Transverse colon (tissue), 4 donors: Measurements from ENCODE around the gene GOLGA8H. TPM values are rescaled to one million over a fixed set of nuclear protein-coding genes. Genes with fewer than 3 reads are reported as not detected.
"Not testable (repeated sequence)": the region's sequence is repeated elsewhere in the genome, so short reads cannot be mapped to it uniquely, and the experiment has no call there.

Experiments
- DNase-seq: peaks from one replicate; pipeline ENCODE4 v3.0.0-alpha.2; 2019
- H3K27ac ChIP-seq, 4 donors: fragments of 200-600 bp; sonication (generic); 2 replicates each; pipeline ENCODE4 v1.5.1; 2016 to 2018; ENCODE audit warnings: inconsistent platforms in 4 of 4
- H3K27me3 ChIP-seq: fragments of 200-600 bp; sonication (generic); 2 replicates; pipeline ENCODE4 v1.5.1; 2017; ENCODE audit warnings: inconsistent platforms
- H3K36me3 ChIP-seq, 4 donors: fragments of 200-600 bp; sonication (generic); 2 replicates each; pipeline ENCODE4 v1.5.1; 2017 to 2019; ENCODE audit warnings: inconsistent platforms in 4 of 4
- H3K4me1 ChIP-seq, 4 donors: fragments of 200-600 bp; sonication (generic); 2 replicates each; pipeline ENCODE4 v1.5.1; 2017 to 2020; ENCODE audit warnings: inconsistent platforms in 4 of 4
- H3K4me3 ChIP-seq, 4 donors: fragments of 200-600 bp; sonication (generic); 1 replicate in 1 of 4; 2 replicates in 3 of 4; pipeline versions ENCODE4 v1.5.1 to v1.6.1; 2017 to 2019; ENCODE audit warnings: inconsistent platforms in 4 of 4
- H3K9me3 ChIP-seq, 2 donors: fragments of 200-600 bp; sonication (generic); 2 replicates each; pipeline ENCODE4 v1.5.1; 2017 to 2019; ENCODE audit warnings: inconsistent platforms in 2 of 2
- WGBS, 2 donors: methylation state at CpG; one replicate each; pipeline ENCODE4 v1.1.5; 2018; ENCODE audit warnings: low coverage in 1 of 2; 5-methylcytosine and 5-hydroxymethylcytosine counted together
- in situ Hi-C, 4 donors: fragments of 200-750 bp; cut with MboI; loops; one replicate each; pipeline versions ENCODE4 v1.15.0 to v1.15.1; 2017; ENCODE audit warnings: low sequenced_read_pairs in 3 of 4, low pct_ligation_motif_present in 1 of 4, low pct_unique_long_range_greater_than_20kb in 1 of 4
- intact Hi-C: fragments of 100-400 bp; cut with DNase I; formaldehyde crosslinking; loops from one replicate; pipeline ENCODE4 v1.15.1; 2023; ENCODE audit warnings: low total_unique reads
- total RNA-seq, 4 donors: library from RNA; depleted of rRNA; stranded (reverse); fragments of >200 nt; gene quantifications; one replicate each; pipeline ENCODE4 v1.1.0, GENCODE V29; 2016
- TF ChIP-seq, protein P1 (sequence below), 5 experiments: fragments of 200-600 bp in 3 of 5; fragments of 450-650 bp in 2 of 5; sonication (generic) in 3 of 5; IDR thresholded peaks; 1 replicate in 2 of 5; 2 replicates in 3 of 5; pipeline ENCODE4 v1.5.1; 2016 to 2017; ENCODE audit warnings: antibody characterized with exemption in 5 of 5, inconsistent platforms in 3 of 5, mild to moderate bottlenecking in 2 of 5, moderate library complexity in 1 of 5

GOLGA8H gene, protein sequence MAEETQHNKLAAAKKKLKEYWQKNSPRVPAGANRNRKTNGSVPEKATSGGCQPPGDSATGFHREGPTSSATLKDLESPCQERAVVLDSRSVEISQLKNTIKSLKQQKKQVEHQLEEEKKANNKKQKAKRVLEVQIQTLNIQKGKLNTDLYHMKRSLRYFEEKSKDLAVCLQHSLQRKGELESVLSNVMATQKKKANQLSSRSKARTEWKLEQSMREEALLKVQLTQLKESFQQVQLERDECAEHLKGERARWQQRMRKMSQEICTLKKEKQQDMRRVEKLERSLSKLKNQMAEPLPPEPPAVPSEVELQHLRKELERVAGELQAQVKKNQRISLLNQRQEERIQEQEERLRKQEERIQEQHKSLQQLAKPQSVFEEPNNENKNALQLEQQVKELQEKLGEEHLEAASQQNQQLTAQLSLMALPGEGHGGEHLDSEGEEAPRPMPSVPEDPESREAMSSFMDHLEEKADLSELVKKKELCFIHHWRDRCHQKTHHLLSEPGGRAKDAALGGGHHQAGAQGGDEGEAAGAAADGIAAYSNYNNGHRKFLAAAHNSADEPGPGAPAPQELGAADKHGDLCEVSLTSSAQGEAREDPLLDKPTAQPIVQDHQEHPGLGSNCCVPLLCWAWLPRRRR
- 10 to 100 TPM in 1 of 4 donors, under 1 TPM in 1, not detected in 2; 0.32 to 17.2 TPM for total RNA-seq

DNA sequence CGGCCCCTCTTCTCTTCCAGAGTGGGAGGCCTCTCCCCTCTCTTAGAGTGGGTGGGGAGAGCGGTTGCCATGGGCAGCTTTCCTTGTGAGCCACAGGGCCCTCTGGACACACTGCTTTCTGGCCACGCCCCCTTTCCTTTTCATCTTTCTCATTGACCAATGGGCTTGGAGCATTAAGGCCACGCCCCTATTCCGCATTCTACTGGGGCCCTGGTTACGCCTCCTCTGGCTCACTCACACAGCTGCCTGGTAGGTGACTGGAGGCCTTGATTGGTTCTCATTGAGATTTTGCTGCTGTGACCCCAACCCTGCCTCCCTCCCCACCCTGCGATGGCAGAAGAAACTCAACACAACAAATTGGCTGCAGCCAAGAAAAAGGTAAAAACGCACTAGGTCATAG, at the start of gene GOLGA8H:
Gene GOLGA8H (plus strand): TSS at position 233 of the 400 bp plus-strand sequence. CDS start 98 bp downstream, at position 331.
- H3K4me3 ChIP-seq, H3K36me3 ChIP-seq, H3K27me3 ChIP-seq, H3K9me3 ChIP-seq, H3K4me1 ChIP-seq, H3K27ac ChIP-seq, intact Hi-C loops, DNase-seq, in situ Hi-C loops: not testable (repeated sequence)
- 89 to 92% methylated on average over 3 to 8 of the region's 8 CpGs for WGBS, 2 donors

DNA sequence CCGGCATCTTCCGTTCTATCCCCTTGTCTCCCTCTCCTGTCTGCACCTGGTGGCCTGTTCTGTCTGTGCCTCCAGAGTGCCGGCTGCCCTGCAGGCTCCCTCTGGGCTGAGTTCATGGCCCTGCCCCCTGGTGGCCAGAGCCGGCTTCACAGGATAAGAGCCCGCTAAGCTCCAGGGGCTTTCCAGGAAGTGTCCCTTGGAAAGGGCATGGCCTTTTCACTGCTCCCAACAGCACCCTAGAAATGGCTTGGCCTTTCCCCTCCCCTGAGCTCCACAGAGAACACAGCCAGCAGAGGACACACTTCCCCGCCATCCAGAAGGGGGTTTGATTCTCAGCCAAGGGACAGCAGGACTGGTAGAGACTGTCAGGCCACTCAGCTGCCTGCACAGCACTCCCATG, 36.9 kb upstream of the GOLGA8H start:
- intact Hi-C loops, H3K27me3 ChIP-seq, H3K9me3 ChIP-seq, H3K4me3 ChIP-seq, in situ Hi-C loops, H3K36me3 ChIP-seq, DNase-seq, H3K4me1 ChIP-seq, H3K27ac ChIP-seq: not testable (repeated sequence)
- WGBS, 2 donors: 23% methylated on average over 2 of the region's 6 CpGs; no CpG with 5 or more reads in 1 of the 2 donors
- TF ChIP-seq, protein P1, sequence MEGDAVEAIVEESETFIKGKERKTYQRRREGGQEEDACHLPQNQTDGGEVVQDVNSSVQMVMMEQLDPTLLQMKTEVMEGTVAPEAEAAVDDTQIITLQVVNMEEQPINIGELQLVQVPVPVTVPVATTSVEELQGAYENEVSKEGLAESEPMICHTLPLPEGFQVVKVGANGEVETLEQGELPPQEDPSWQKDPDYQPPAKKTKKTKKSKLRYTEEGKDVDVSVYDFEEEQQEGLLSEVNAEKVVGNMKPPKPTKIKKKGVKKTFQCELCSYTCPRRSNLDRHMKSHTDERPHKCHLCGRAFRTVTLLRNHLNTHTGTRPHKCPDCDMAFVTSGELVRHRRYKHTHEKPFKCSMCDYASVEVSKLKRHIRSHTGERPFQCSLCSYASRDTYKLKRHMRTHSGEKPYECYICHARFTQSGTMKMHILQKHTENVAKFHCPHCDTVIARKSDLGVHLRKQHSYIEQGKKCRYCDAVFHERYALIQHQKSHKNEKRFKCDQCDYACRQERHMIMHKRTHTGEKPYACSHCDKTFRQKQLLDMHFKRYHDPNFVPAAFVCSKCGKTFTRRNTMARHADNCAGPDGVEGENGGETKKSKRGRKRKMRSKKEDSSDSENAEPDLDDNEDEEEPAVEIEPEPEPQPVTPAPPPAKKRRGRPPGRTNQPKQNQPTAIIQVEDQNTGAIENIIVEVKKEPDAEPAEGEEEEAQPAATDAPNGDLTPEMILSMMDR (IDR thresholded peaks at IDR 0.05): peak in 2 of 5 experiments; percentile 25 to 26

DNA sequence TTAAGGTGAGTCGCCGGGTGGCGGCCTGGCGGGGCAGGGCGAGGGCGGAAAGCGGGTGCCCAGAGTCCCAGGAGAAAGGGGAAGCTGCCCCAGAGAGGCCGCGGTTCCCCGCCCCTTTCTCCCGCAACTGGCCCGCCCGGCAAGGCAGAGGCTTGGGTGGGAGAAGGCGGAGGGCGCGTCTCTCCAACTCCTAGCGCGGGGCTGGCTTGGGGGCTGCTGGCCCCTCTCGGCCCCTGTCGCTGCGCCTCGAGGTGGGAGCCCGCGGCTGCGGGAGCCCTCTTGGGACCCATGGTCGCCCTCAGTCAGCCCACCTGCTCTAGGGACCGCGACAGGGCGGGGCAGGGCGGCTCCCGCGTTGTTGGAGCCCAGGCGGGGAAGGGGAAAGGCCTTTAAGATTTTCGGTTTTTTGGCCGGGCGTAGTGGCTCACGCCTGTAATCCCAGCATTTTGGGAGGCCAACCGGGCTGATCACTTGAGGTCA, 30.8 kb upstream of the GOLGA8H start:
- intact Hi-C loops, H3K27me3 ChIP-seq, DNase-seq, H3K36me3 ChIP-seq, in situ Hi-C loops, H3K9me3 ChIP-seq, H3K27ac ChIP-seq, H3K4me1 ChIP-seq: not testable (repeated sequence)
- H3K4me3 ChIP-seq: peak overlapping the region in 1 of 4 donors; percentile 31
- no CpG with 5 or more reads among the region's 38 CpGs for WGBS, 2 donors

DNA sequence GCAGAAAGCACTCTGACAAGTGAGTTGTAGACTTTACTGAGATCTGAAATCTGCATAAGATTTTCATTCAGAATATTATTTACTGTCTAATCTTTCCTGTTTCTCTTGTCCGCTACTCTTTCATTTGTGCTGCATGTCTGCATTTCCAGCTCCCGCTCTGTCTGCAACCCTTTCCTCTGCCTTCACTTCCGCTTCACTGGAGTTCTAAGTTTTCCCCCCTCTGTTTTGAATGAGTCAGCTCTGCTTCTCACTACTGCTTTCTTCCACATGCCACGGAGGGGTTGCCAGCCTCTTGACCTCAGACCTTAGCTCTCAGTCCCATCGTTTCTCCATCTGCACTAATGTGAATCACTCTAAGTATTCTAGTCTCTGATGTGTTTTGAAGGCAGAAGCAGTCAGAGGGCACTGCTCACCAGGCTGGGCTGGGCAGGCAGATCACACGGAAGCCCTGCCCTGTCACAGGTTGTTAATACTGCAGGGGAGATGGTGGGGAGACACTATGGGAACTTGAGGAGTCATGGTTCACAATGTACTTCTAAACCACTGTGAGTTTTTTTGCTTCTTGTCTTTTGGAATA, 24.3 kb upstream of the GOLGA8H start:
- intact Hi-C loops, H3K9me3 ChIP-seq, H3K27ac ChIP-seq, H3K36me3 ChIP-seq, H3K27me3 ChIP-seq, H3K4me3 ChIP-seq, DNase-seq, in situ Hi-C loops, H3K4me1 ChIP-seq: not testable (repeated sequence)
- no CpG with 5 or more reads among the region's 6 CpGs for WGBS, 2 donors

DNA sequence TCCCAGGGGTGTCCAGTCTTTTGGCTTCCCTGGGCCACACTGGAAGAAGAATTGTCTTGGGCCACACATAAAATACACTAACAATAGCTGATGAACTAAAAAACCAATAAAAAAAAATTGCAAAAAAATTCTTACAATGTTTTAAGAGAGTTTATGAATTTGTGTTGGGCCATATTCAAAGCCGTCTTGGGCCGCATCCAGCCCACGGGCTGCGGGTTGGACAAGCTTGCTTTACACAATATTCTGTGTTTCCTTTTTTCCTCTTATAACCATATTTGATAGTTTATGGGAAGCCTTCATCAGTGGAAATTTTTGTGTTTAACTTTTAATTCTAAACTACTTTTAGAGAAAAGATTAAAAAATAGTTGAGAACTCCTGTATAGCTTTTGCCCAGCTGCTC, 23.1 kb upstream of the GOLGA8H start:
- H3K9me3 ChIP-seq, DNase-seq, H3K27ac ChIP-seq, intact Hi-C loops, in situ Hi-C loops, H3K4me3 ChIP-seq, H3K27me3 ChIP-seq, H3K36me3 ChIP-seq, H3K4me1 ChIP-seq: not testable (repeated sequence)
- WGBS, 2 donors: no CpG with 5 or more reads among the region's 4 CpGs

DNA sequence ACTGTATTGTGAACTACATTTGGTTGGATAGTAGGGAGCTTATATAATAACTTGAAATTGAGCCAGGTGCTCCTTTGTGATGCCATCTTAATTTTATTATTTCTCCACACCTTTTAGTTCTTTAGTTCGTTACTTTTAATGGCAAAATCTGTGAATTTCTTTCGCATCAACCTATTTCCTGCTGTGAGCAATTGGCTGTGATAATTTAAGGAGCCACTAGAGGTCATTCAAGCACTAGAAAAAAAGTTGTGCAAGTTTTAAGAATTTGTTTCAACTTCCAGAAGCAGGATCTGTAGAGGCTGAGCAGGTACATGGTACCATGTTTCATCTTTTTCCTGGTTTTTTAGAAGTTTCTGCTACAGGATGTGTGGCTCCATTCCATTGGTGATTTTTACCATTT, 4.9 kb upstream of the GOLGA8H start:
- in situ Hi-C loops, H3K36me3 ChIP-seq, intact Hi-C loops, H3K27ac ChIP-seq, H3K4me3 ChIP-seq, H3K4me1 ChIP-seq, DNase-seq, H3K9me3 ChIP-seq, H3K27me3 ChIP-seq: not testable (repeated sequence)
- TF ChIP-seq, protein P1 (IDR thresholded peaks at IDR 0.05): peak in 2 of 5 experiments; percentile 7 to 15
- WGBS, 2 donors: 0% methylated on average over 2 of the region's 2 CpGs; no CpG with 5 or more reads in 1 of the 2 donors

DNA sequence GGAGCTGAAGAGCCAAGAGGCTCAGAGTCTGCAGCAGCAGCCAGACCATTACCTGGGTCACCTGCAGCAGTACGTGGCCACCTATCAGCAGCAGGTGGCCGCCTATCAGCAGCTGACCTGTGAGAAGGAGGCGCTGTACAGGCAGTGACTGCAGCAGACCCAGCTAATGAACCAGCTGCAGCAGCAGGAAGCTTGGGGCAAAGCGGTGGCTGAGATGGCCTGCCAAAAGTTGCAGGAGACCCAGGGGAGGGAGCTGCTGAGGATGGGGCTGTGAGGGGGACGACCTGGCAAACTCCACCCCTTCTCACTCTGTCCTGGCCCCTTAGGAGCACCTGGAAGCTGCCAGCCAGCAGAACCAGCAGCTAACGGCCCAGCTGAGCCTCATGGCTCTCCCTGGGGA, 8.4 kb downstream of the GOLGA8H start:
- H3K4me1 ChIP-seq, in situ Hi-C loops: not testable (repeated sequence)
- WGBS, 2 donors: no CpG with 5 or more reads among the region's 6 CpGs

More for the DNA sequence above, 8.4 kb downstream of the GOLGA8H start:
- DNase-seq, H3K27me3 ChIP-seq, intact Hi-C loops, H3K27ac ChIP-seq, H3K9me3 ChIP-seq, H3K4me3 ChIP-seq, H3K36me3 ChIP-seq: not testable (repeated sequence)
